Stimulated activated CD4-positive, alpha-beta T cell treated with anti-CD3 and anti-CD28 coated beads, Interleukin-1b, Interleukin-23, amount 100 ng/mL, for 24 hours (primary cell): ENCODE data around the gene SYNPO.
A peak's percentile ranks its signal among the peaks of the same experiment; 100 is the strongest.

Experiments used
- DNase-seq, 4 experiments: peaks; one replicate each; pipeline ENCODE4 v3.0.0-alpha.2; 2020; ENCODE audit warnings: low read depth in 4 of 4, low spot score in 1 of 4

Gene SYNPO

DNA sequence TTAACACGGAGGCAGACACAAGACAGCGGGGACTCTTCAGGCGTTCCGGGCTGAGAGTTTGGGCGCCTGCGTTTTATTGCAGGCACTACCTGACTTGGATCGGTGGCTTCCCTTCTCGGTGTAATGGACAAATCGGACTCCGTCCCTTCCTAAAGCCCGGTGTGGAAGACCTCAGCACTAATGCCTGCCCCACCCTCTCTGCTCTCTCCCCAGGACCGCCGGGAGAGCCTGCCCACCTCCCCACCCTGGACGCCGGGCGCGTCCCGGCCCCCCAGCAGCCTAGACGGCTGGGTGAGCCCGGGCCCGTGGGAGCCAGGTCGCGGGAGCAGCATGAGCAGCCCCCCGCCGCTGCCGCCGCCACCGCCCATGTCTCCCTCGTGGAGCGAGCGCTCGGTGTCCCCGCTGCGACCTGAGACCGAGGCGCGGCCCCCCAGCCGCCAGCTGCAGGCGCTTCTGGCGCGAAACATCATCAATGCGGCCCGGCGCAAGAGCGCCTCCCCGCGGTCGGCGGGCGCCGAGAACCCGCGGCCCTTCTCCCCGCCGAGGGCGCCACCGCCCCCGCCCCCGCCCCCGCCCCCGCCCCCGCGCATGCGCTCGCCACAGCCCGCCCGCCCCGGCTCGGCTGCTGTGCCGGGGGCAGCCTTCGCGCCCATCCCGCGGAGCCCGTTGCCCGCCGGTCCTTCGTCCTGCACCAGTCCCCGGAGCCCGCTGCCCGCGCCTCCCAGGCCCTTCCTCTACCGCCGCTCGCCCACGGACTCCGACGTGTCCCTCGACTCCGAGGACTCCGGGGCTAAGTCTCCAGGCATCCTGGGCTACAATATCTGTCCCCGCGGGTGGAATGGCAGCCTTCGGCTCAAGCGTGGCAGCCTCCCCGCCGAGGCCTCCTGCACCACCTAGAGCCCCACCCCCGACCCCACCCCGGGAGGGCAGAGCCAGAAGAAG lies 16.0 kb downstream of the SYNPO start:
- peak; percentile 13 to 63 (median 42) for DNase-seq

DNA sequence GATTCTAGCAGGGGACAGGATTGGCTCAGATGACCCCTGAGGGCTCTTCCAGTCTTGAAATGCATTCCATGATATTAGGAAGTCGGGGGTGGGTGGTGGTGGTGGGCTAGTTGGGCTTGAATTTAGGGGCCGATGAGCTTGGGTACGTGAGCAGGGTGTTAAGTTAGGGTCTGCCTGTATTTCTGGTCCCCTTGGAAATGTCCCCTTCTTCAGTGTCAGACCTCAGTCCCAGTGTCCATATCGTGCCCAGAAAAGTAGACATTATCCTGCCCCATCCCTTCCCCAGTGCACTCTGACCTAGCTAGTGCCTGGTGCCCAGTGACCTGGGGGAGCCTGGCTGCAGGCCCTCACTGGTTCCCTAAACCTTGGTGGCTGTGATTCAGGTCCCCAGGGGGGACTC lies 17.7 kb downstream of the SYNPO start:
- DNase-seq, result no peak

- no peak for DNase-seq
Measured at GRCh38 chr5:150658699-150659265, 18.3 kb downstream of the SYNPO start.

DNA sequence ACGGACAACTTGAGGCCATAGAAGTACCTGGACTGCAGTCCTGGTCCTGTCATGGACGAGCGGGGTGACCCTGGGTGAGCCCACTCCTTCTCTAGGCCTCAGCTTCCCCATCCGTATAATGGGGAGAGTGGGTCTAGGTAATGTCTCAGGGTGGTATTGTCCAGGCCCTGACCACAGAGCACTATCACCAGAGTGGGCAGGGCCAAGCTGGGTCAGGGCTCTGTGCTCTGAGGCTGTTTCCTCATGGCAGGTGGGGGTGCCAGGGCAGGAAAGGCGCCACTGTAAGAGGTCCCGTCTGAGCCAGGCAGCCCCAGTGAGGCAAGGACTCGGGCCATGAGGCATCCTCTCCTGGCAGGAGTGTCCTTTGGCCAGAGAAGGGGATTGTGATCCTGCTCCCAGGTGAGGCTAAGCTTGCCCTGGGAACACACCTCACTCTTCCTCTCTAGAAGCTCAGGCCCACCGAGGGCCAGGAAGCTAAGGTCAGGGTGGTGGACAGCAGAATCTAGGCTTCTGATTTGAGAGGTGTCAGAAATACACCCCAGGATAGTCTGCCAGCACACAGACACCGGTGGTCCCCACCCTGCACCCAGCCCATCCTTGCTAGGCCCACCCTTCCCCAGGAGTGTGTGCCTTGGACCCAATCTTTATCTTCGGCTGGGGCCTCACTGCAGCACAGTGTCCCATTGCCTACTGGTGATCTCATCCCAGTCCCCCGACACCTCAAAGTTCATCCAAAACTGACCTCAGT lies 19.1 kb downstream of the SYNPO start:
- DNase-seq, result no peak

DNA sequence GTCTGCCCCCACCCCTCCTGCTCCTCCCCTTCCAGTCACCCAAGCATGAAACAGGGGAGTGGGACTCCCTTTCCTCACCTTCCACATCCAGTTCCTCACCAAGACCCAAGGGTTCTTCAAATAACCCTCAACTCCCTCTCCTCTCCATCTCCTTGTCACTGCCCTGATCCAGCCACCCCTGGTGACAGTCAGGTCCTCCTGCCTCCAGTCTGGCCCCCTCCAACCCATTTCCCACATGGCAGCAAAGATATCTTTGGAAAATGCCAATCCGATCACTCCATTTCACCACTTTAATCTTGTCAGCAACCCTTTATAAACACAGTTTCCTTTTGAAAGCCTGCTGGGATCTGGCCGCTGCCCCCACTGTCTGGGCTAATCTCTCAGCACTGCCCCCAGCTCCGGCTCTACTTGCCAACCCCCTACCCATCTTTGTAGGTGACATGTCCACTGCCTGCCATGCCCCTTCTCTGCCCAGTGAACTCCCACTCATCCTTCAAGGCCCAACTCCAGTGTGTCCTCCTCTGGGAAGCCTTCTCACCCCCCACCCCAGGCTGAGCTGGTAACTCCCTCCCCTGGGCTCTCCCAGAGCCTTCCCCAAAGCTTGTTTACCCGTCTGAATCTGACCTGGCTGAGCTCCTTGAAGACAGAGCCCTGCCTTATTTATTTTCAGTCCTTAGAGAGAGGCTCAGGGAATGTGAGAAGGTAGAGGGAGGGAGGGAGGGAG lies 19.8 kb downstream of the SYNPO start:
- DNase-seq, result no peak

DNA sequence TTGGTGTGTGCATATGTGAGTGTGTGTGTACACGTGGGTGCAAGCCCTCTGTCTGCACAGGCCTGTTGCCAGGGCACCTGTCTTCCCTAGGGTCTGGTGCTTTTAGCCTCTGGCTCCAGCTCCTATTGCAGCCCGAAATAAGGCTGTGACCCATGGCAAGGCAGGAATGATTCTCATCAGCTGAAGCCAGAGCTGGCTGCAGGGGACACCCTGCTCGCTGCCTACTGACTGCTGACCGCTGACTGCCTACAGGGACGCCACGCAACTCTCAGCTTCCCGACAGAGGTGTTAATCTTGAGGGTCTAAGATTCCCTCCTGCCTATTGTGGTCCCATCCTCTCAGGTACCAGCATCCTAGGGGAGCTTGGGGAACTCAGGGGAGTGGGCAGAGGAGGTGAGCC lies 20.6 kb downstream of the SYNPO start, which contains the start of gene MYOZ3:
Gene MYOZ3, plus strand, starts transcription at position 166 of the 400 bp plus-strand sequence. CDS start 1,691 bp downstream, outside the sequence.
- no peak for DNase-seq

DNA sequence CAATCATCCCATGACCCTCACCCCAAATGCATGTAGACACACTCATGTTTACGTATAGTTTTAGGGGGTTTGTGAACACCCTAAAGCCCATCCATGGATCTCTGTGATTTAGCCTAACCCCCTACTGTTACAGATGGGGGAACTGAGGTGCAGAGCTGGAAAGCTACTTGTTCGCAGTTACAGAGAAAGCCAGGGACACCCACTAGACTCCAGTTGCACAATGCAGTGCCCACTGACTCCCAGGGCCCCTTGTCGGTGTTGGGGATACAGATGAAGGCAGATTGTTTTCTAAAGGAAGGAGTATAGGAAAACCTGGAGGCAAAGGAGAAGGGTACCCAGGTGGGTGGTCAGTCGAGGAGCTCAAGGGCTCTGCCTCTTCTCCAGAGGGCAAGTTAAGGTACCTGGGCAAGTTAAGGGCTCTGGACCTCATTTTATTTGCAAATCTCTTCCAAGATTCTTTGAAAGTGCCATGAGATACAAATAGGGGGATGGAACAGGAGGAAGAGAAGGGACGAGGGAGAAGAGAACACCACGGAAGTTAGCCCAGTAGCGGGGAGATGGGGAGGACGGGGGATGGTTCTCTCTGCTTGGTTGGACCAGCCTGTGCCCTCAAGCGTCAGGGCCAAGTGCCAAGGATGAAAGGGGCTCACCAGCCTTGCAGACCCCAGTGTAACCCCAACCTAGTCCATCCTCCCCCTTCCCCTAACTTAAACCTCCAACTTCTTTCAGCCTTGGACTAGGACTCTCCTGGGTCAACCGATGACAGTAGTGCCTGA lies 21.5 kb downstream of the SYNPO start:
- no peak for DNase-seq

DNA sequence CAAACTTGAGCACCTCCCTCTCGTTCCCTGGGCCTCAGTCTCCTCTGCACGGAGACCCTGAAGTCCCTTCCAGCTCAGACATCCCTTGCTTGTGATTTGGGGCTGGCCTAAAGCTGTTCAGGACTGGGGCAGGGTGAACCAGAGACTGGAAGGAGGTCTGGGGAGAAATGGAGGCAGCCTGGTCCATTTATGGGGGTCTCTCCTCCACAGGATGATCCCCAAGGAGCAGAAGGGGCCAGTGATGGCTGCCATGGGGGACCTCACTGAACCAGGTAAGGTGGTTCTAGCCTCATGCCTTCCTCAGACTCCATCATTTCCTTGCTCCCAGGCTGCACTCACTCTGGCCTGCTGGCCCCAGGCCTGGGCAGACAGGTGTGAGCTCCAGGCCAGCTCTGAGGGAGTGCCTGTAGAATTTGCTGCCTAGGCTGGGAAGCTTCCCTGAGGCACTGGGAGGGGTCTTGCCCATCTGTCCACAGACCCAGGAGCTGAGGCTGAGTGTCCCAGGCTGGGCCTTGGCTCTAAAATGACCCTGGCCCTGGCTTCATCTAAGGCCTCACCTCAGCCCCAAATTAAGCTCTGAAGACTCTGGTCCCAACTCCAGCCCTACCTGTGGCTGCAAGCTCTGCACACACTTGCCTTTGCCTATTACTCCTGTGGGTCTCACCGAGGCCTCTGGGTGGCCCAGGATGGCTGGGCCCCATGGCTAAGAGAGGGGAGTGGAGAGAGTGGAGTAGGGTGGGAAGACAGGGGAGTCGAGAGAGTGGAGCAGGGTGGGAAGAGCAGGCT lies 22.5 kb downstream of the SYNPO start:
- no peak for DNase-seq

DNA sequence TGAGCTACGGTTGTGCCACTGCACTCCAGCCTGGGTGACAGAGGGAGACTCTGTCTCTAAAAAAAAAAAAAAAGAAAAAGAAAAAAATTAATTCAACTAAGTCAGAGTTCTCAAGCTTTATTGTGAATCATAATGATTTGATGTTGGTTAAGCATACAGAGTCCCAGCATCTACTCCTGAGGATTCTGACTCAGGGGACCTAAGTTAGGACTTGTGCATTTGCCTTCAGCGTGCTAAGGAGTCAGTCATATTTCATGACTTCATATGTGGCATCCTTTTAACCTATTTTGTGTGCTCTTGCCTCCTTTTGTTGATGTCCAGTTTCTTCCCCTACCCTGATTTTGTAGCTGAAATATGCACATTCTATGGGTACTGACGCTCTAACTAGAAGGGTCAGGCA lies 23.5 kb downstream of the SYNPO start:
- no peak for DNase-seq

GRCh38 chr5:150665044-150665443 lies 24.6 kb downstream of the SYNPO start:
- no peak for DNase-seq

DNA sequence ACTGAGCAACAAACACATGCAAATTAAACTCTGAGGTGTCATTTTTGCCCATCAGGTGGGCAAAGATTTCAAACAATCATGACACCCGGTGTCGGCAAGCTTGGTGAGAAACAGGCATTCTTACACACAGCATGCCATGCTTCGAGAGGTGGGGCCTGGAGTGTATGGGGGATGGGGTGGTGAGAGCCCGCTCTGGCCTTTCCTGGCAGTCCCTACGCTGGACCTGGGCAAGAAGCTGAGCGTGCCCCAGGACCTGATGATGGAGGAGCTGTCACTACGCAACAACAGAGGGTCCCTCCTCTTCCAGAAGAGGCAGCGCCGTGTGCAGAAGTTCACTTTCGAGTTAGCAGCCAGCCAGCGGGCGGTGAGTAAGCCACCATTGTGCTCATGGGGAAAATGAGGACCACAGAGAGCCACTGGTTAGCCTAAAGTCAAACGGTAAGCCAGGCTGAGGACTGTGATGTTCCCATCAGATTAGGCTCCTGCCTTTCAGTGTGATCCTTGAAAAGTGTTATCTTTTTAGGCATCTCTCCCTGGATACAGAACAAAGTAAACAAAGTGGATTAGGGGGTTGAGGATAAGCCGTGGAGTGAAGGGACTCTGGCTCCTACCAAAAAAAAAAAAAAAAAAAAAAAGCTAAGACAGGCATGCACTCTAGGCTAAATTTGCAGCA lies 30.0 kb downstream of the SYNPO start:
- DNase-seq, result no peak

- DNase-seq, result no peak
Measured at GRCh38 chr5:150670948-150671310, 30.5 kb downstream of the SYNPO start.

GRCh38 chr5:150671509-150672236 lies 31.2 kb downstream of the SYNPO start:
- DNase-seq, result no peak

- DNase-seq, result no peak
Measured at GRCh38 chr5:150672237-150672883, 31.9 kb downstream of the SYNPO start.

GRCh38 chr5:150672884-150673275 lies 32.4 kb downstream of the SYNPO start:
- no peak for DNase-seq

DNA sequence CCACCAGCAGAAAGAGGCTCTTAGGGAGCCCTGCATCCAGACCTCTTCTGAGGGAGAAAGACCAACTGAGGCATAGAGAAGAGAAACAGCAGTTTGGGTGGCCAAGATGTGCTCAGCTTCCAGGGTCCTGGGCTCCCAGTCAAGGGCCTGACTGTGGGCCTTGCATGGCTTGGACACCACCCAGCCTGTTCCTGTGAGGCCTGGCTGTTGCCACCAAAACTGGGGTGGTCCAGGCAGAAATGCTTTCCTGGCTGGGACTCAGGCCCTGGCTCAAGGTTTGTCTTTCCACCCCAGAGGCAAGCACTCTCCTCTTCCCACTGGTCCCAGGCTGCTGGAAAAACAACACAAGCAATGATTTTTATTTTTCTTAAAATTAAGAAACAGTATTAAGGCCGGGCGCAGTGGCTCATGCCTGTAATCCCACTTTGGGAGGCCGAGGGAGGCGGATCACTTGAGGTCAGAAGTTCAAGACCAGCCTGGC lies 33.9 kb downstream of the SYNPO start:
- no peak for DNase-seq

- DNase-seq, result no peak
Measured at GRCh38 chr5:150675069-150675468, 34.6 kb downstream of the SYNPO start.

- no peak for DNase-seq
Measured at GRCh38 chr5:150676578-150676977, 36.1 kb downstream of the SYNPO start.
